ENCODE results near the gene TEAD1. TPM values are rescaled to one million over a fixed set of nuclear protein-coding genes. Genes with fewer than 3 reads are reported as not detected.

TEAD1 gene
- total and polyA plus RNA-seq, 9 donors = 20.0 to 84.1 (median 67.6) TPM

DNA sequence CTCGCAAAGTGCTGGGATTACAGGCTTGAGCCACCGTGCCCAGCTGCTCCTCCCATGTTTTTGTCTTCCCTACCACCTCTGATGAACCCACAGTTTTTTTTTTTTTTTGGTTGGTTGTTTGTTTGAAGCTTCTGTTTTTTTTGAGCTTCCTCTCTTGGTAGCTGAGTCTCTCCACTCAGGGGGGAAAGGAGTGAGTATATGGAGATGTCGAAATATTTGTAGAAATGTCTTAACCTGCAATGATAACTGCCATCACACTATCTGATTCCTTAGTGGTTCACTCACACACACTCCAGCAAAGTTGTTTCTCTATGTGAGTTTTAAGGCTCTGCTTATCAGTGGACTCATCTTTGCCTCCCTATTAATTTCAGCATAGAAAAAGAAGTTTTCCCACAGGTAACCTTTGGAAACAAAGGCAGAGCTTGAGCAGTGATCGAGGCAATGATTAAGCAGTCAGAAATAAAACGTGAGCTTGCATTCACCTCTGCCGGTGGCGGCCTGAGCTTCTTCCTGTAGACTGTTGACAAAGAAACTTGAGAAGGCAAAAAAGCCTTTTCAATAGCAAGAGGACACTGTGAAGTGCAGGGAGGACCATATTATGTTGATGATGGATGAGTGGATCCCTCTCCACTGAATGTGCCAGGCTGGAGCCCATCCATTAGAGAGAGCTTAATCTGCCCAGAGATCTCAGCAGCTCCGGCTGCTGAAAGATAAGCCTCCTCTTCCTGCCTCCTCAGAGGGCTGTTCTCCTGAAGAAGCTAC lies 305.9 kb downstream of the TEAD1 start:
- no peak for DNase-seq
- Histone ChIP-seq H3K36me3 (no peaks in the 10 kb centered on the region), H3K4me3 (no peak overlapping the region), H3K27me3 (no peaks in the 10 kb centered on the region), H3K4me1 (ENCODE audit: insufficient read depth) (no peaks in the 10 kb centered on the region), H3K27ac (no peak overlapping the region), H3K9me3 (no peaks in the 10 kb centered on the region)
- TF ChIP-seq POLR2A (IDR thresholded peaks at IDR 0.05) (no peak), EP300 (IDR thresholded peaks at IDR 0.05) (no peak)
- TF ChIP-seq, protein P1, sequence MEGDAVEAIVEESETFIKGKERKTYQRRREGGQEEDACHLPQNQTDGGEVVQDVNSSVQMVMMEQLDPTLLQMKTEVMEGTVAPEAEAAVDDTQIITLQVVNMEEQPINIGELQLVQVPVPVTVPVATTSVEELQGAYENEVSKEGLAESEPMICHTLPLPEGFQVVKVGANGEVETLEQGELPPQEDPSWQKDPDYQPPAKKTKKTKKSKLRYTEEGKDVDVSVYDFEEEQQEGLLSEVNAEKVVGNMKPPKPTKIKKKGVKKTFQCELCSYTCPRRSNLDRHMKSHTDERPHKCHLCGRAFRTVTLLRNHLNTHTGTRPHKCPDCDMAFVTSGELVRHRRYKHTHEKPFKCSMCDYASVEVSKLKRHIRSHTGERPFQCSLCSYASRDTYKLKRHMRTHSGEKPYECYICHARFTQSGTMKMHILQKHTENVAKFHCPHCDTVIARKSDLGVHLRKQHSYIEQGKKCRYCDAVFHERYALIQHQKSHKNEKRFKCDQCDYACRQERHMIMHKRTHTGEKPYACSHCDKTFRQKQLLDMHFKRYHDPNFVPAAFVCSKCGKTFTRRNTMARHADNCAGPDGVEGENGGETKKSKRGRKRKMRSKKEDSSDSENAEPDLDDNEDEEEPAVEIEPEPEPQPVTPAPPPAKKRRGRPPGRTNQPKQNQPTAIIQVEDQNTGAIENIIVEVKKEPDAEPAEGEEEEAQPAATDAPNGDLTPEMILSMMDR (IDR thresholded peaks at IDR 0.05) = no peak
- 46 to 58% (median 50%) methylated on average over 8 of the region's 8 CpGs for WGBS, 3 donors
- intact Hi-C loops (cut with DNase I) = no loop called here

- H3K27ac ChIP-seq = no peak overlapping the region
- H3K4me1 ChIP-seq (ENCODE audit: insufficient read depth) = no peaks in the 10 kb centered on the region
- TF ChIP-seq, protein P1 (IDR thresholded peaks at IDR 0.05) = no peak
- TF ChIP-seq EP300 (IDR thresholded peaks at IDR 0.05) = no peak
- no peak for TF ChIP-seq POLR2A (IDR thresholded peaks at IDR 0.05)
- H3K9me3 ChIP-seq = no peaks in the 10 kb centered on the region
- intact Hi-C loops (cut with DNase I) = no loop called here
- 67 to 79% (median 72%) methylated on average over 3 of the region's 3 CpGs for WGBS, 3 donors
- H3K27me3 ChIP-seq = no peaks in the 10 kb centered on the region
- no peak for DNase-seq
- H3K36me3 ChIP-seq = no peaks in the 10 kb centered on the region
- no peak overlapping the region for H3K4me3 ChIP-seq
Measured at GRCh38 chr11:12981676-12982522, 307.7 kb downstream of the TEAD1 start.

- TF ChIP-seq, protein P1 (IDR thresholded peaks at IDR 0.05) = no peak
- TF ChIP-seq EP300 (IDR thresholded peaks at IDR 0.05) (no peak), POLR2A (IDR thresholded peaks at IDR 0.05) (no peak)
- H3K4me3 ChIP-seq = no peak overlapping the region
- no peaks in the 10 kb centered on the region for H3K4me1 ChIP-seq (ENCODE audit: insufficient read depth)
- no peaks in the 10 kb centered on the region for H3K9me3 ChIP-seq
- no peaks in the 10 kb centered on the region for H3K36me3 ChIP-seq
- no peaks in the 10 kb centered on the region for H3K27me3 ChIP-seq
- intact Hi-C loops (cut with DNase I) = no loop called here
- no peak overlapping the region for H3K27ac ChIP-seq
- 73 to 80% (median 75%) methylated on average over 7 of the region's 7 CpGs for WGBS, 3 donors
- no peak for DNase-seq
Measured at GRCh38 chr11:12983336-12983735, 309.1 kb downstream of the TEAD1 start.

DNA sequence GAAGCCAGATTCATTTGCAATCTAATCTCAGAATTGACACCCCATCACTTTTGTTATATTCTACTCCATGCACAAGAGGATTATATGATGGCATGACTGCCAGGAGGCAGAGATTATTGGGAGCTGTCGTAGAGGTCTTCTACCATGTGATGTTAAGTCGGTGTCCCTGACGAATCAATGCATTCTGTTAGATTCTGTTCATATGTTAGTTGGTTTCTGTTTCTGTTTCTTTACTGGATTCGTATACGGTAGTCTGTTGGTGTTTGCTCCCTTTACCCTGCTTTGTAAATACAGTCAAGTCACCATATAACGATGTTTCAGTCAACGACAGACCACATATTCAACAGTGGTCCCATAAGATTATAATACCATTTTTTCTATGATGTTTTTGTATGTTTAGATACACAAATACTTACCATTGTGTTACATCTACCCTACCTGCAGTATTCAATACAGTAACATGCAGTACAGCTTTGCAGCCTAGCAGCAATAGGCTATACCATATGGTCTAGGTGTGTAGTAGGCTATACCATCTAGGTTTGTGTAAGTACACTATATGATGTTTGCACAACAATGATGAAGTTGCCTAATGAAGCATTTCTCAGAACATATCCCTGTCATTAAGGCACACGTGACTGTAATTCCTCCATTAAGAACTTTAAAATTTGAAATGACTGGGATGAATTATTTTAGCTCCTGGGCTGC lies 312.1 kb downstream of the TEAD1 start:
- H3K4me1 ChIP-seq (ENCODE audit: insufficient read depth) = no peaks in the 10 kb centered on the region
- no peak overlapping the region for H3K4me3 ChIP-seq
- H3K27ac ChIP-seq = no peak overlapping the region
- TF ChIP-seq EP300 (IDR thresholded peaks at IDR 0.05) = no peak
- TF ChIP-seq, protein P1 (IDR thresholded peaks at IDR 0.05) = no peak
- TF ChIP-seq POLR2A (IDR thresholded peaks at IDR 0.05) = no peak
- H3K9me3 ChIP-seq = no peaks in the 10 kb centered on the region
- no peaks in the 10 kb centered on the region for H3K36me3 ChIP-seq
- DNase-seq = no peak
- intact Hi-C loops (cut with DNase I) = no loop called here
- WGBS, 3 donors = 84 to 89% (median 87%) methylated on average over 8 of the region's 8 CpGs
- H3K27me3 ChIP-seq = no peaks in the 10 kb centered on the region
